ENCODE results near the gene CLSTN3. TPM values are rescaled to one million over a fixed set of nuclear protein-coding genes. Genes with fewer than 3 reads are reported as not detected.

CLSTN3 gene
- total RNA-seq, 3 donors from 2014 or later: 16.4 to 23.5 (median 18.6) TPM

DNA sequence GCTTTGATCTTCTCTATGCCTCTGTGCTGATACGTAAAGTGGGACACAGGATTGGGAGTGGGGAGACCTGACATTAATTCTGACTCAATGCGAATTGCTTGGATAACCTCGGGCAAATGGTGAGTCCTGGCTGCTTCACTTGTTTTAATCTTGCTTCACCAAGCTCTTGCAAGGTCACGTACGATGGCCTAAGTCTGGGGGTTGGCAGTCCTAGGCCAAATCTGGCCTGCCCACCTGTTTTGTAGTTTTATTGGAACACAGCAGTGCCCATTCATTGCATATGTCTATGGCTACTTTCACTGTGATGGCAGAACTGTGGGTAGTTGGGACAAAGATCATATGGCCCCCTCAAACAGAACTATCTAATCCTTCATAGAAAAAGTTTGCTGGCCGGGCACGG is 13.4 kb downstream of the CLSTN3 start:
- intact Hi-C loops (cut with DNase I, micrococcal nuclease): no loop called here
- no peaks in the 10 kb centered on the region for H3K36me3 ChIP-seq (ENCODE audit: low read depth)
- no peak overlapping the region for H3K4me3 ChIP-seq
- TF ChIP-seq, protein P1, sequence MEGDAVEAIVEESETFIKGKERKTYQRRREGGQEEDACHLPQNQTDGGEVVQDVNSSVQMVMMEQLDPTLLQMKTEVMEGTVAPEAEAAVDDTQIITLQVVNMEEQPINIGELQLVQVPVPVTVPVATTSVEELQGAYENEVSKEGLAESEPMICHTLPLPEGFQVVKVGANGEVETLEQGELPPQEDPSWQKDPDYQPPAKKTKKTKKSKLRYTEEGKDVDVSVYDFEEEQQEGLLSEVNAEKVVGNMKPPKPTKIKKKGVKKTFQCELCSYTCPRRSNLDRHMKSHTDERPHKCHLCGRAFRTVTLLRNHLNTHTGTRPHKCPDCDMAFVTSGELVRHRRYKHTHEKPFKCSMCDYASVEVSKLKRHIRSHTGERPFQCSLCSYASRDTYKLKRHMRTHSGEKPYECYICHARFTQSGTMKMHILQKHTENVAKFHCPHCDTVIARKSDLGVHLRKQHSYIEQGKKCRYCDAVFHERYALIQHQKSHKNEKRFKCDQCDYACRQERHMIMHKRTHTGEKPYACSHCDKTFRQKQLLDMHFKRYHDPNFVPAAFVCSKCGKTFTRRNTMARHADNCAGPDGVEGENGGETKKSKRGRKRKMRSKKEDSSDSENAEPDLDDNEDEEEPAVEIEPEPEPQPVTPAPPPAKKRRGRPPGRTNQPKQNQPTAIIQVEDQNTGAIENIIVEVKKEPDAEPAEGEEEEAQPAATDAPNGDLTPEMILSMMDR (IDR thresholded peaks at IDR 0.05): no peak
- DNase-seq (no peak), ATAC-seq (no peak)
- no peaks in the 10 kb centered on the region for H3K4me1 ChIP-seq (ENCODE audit: low read depth)
- H3K9me3 ChIP-seq: no peaks in the 10 kb centered on the region

DNA sequence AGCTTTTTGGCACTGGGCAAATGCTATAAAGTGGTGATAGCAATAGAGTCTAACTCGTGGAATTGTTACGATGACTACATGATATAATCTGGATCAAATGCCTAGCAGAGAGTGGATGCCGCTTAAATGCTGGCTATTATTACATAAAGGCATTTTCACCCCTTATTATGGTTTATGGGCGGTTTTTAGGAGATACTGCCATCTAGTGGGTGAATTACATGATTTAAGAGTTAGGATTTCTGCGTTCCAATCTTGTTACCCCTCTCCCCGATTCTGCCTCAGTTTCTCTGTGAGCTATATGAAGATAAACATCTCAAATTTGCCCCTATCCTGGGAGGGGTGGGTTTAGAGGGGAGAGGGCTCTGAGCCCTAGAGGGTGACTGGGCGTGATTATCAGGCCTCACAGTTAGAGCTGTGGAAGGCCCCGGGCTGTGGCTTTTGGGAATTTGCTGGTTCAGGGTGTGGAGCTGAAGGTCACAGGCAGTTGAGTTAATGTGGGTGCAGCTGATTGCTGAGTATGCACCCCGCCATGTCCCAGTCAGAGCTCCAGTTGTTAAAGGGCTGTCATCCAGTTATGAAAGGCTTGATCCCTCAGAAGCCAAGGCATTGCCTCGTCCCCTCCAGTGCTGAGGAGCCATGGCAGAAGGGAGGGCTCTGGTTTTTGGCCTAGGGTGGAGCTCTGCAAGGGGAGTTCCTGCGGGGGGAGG is 14.4 kb downstream of the CLSTN3 start:
- intact Hi-C loops (cut with DNase I, micrococcal nuclease): no loop called here
- TF ChIP-seq, protein P1 (IDR thresholded peaks at IDR 0.05): no peak
- no peaks in the 10 kb centered on the region for H3K36me3 ChIP-seq (ENCODE audit: low read depth)
- no peaks in the 10 kb centered on the region for H3K4me1 ChIP-seq (ENCODE audit: low read depth)
- DNase-seq (no peak), ATAC-seq (peak; percentile 36)
- no peaks in the 10 kb centered on the region for H3K9me3 ChIP-seq
- H3K4me3 ChIP-seq: no peak overlapping the region

DNA sequence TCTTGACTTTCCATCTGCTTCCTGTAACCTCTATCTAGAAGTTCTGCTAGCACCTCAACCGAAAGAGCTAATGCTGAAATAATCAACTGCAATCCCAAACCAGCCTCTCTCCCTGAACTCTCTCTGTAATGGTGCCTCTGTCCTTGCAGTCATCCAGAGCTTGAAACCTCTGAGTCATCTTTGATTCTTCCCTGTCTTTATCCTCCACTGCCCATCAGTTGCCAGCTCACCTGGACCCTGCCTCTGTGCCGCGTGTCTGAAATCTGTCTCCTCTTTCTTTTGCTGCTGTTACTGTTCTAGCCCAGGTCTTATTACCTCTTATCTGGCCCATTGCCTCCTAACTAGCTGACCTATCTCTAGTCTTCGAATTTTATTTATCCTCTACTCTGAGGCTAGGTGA is 15.5 kb downstream of the CLSTN3 start:
- intact Hi-C loops (cut with DNase I, micrococcal nuclease): no loop called here
- Histone ChIP-seq H3K4me3 (no peak overlapping the region), H3K9me3 (no peaks in the 10 kb centered on the region), H3K36me3 (ENCODE audit: low read depth) (no peaks in the 10 kb centered on the region), H3K4me1 (ENCODE audit: low read depth) (no peaks in the 10 kb centered on the region)
- ATAC-seq (no peak), DNase-seq (no peak)
- TF ChIP-seq, protein P1 (IDR thresholded peaks at IDR 0.05): no peak

DNA sequence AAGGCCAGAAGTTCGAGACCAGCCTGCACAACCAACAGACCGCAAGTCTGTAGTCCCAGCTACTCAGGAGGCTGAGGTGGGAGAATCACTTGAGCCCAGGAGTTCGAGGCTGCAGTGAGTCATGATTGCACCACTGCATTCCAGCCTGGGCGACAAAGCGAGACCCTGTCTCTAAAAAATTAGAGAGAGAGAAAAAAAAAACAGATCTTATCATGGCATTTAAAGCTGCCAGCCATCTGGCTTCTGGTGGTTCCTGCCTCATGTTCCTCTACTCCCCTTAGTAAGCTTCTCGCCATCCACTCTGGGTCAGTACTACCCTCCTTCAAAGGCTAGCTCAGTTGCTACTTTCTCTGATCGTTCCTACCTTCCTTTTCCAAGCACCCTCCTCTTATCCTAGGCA is 16.1 kb downstream of the CLSTN3 start:
- Histone ChIP-seq H3K9me3 (no peaks in the 10 kb centered on the region), H3K4me1 (ENCODE audit: low read depth) (no peaks in the 10 kb centered on the region), H3K36me3 (ENCODE audit: low read depth) (no peaks in the 10 kb centered on the region), H3K4me3 (no peak overlapping the region)
- TF ChIP-seq, protein P1 (IDR thresholded peaks at IDR 0.05): no peak
- no peak for ATAC-seq
- DNase-seq: no peak
- intact Hi-C loops (cut with DNase I, micrococcal nuclease): no loop called here

DNA sequence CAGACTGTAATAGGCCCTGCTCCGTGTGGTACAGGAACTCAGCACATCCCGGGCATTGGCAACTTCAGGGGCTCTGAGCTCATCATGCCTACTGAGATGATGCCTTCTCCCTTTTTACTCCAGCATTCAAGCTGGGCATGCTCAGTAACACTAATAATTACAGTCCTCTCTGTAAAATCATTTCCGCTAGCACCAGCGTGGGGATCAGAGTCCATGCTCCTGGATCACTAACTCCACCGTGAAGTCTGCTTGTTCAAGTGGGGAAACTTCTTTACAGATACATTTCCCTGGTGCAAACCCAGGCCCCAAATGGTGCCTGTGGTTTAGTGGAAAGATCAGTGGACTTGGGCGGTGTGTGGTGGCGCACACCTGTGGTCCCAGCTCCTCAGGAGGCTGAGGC is 16.7 kb downstream of the CLSTN3 start:
- Histone ChIP-seq H3K9me3 (no peaks in the 10 kb centered on the region), H3K4me3 (no peak overlapping the region), H3K36me3 (ENCODE audit: low read depth) (no peaks in the 10 kb centered on the region), H3K4me1 (ENCODE audit: low read depth) (no peaks in the 10 kb centered on the region)
- ATAC-seq (no peak), DNase-seq (no peak)
- intact Hi-C loops (cut with DNase I, micrococcal nuclease): no loop called here
- TF ChIP-seq, protein P1 (IDR thresholded peaks at IDR 0.05): no peak

DNA sequence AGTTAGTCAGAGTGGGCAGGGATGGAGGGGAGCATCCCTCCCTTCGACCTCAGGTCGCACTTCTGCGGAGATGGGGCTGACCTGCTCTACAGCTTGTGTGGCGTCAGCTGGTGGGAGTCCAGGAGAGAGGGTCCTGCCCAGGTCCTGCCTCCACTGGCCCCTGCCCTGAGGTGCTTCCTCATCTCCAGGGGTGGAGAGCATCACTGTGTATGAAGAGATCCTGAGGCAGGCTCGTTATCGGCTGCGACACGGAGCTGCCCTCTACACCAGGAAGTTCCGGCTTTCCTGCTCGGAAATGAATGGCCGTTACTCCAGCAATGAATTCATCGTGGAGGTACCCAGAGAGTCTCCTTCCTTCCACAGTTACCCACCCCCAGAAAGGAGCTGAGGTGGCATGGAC is 20.2 kb downstream of the CLSTN3 start:
- H3K4me3 ChIP-seq: no peak overlapping the region
- H3K36me3 ChIP-seq (ENCODE audit: low read depth): no peaks in the 10 kb centered on the region
- H3K4me1 ChIP-seq (ENCODE audit: low read depth): no peaks in the 10 kb centered on the region
- no peaks in the 10 kb centered on the region for H3K9me3 ChIP-seq
- TF ChIP-seq, protein P1 (IDR thresholded peaks at IDR 0.05): no peak
- DNase-seq (no peak), ATAC-seq (no peak)
- intact Hi-C loops (cut with DNase I, micrococcal nuclease): no loop called here

All from mucosa of descending colon (tissue), 3 donors.